NCI-H82 (cell line): ENCODE data around the gene DNAI7.

Source experiments
- DNase-seq: peaks from one replicate; lab custom pipeline; 2025; lab: John Stamatoyannopoulos, UW

The DNAI7 gene

GRCh38 chr12:25182765-25183164, 12.2 kb downstream of the DNAI7 start:
- no peak for DNase-seq

DNA sequence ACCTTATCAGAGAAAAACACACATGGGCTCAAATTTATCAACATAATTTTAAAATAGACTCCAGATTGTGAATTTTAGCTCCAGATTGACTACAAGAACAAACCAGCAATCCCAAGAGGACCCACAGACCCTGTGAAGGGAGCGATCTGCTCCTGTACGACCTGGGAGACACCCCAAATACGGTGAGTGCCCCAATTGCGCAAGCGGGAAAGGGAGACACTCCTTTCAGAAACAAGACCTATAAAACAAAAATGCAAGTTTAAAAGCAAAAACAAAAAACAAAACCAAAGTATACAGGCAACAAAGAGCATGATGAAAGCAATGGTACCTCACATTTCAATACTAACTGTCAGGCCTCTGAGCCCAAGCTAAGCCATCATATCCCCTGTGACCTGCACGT, 32.1 kb downstream of the DNAI7 start:
- no peak for DNase-seq

DNA sequence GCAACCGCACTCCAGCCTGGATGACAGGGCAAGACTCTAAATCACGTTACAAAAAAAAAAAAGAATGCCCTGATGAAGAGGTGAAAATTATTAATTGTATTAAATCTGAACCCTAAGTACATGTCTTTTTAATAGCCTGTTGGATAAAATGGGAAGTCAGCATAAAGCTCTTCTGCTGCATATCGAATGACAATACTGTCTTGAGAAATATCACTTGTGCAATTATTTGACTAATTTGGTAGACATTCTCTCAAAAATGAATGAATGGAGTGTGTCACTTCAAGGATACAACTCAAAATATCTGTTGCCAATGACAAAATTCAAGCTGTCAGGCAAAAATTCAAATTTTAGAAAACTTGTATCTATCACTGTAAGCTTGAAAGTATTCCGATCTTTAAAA, 38.9 kb downstream of the DNAI7 start:
- no peak for DNase-seq

- peak; percentile 39 for DNase-seq
Observed at GRCh38 chr12:25155022-25155576, 39.9 kb downstream of the DNAI7 start.

GRCh38 chr12:25152055-25152454, 42.9 kb downstream of the DNAI7 start:
- no peak for DNase-seq

- peak; percentile 39 for DNase-seq
Observed at GRCh38 chr12:25151476-25151875, 43.5 kb downstream of the DNAI7 start.

GRCh38 chr12:25146686-25147085, 48.3 kb downstream of the DNAI7 start:
- no peak for DNase-seq

DNA sequence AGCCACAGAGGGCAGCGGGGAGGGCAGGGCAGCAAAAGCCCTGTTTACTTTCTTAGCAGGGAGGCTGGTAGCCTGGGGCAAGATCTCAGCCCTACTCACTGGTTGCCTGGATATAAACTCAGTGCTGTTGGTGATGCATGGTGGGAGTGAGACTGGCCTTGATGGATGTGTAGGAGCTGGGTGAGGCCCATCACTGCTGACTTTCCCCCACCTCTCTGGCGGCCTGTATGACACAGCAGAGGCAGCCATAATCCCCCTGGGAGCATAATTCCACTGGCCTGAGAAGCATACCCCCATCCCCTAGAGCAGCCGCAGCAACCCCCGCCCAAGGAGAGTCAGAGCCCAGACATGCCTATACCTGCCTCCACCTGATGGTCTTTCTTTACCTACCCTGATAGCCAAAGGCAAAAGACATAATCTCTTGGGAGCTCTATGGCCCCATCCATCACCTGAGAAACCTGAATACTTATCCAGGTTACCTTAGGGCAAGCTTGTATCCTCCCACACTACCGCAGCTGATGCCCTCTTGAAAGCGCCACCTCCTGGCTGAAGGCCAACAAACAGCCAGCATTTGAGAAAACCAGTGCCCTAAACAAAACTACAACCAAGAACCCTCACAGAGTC, 59.3 kb downstream of the DNAI7 start:
- DNase-seq = no peak

GRCh38 chr12:25131270-25131669, 63.7 kb downstream of the DNAI7 start:
- no peak for DNase-seq

- DNase-seq = peak; percentile 86
Observed at GRCh38 chr12:25130741-25131188, 64.2 kb downstream of the DNAI7 start.

- DNase-seq = no peak
Observed at GRCh38 chr12:25126746-25127145, 68.2 kb downstream of the DNAI7 start.

DNA sequence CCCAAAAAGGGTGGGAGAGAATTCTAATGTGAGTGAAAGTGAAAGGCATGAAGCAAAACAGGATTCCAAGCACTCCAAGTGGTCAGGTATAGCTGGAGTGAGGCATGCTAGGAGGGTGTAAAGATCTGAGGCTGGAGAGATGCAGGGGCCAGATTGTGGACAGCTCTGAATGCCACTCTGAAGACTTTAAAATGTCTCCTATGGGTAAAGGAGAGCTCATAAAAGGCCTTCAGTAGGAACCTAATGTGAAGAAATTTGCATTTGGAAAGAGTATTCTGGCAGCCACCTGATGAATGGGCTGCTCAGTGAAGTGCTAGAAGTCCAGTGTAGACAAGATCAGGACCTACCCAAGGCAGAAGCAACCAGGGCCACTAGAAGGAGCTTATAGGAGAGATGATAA, 68.9 kb downstream of the DNAI7 start:
- no peak for DNase-seq

- no peak for DNase-seq
Observed at GRCh38 chr12:25124493-25124892, 70.5 kb downstream of the DNAI7 start.

- DNase-seq = no peak
Observed at GRCh38 chr12:25123126-25123525, 71.8 kb downstream of the DNAI7 start.

DNA sequence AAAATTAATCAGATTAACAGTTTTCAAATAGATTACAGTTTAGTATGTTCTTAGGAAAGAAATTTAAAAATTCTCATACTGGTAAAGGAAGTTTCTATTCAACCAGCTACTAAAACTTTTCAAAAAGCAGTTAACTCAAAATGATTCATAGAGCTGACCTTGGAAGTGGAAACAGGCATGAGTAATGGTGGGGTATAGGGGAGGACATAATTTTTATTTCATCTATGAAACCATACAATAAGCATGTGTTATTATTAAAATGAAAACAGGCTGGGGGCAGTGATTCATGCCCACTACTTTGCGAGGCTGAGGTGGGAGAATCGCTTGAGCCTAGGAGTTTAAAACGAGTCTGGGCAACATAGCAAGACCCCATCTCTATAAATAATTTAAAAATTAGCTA, 73.0 kb downstream of the DNAI7 start:
- DNase-seq = no peak

GRCh38 chr12:25121110-25121509, 73.8 kb downstream of the DNAI7 start:
- DNase-seq = no peak

DNA sequence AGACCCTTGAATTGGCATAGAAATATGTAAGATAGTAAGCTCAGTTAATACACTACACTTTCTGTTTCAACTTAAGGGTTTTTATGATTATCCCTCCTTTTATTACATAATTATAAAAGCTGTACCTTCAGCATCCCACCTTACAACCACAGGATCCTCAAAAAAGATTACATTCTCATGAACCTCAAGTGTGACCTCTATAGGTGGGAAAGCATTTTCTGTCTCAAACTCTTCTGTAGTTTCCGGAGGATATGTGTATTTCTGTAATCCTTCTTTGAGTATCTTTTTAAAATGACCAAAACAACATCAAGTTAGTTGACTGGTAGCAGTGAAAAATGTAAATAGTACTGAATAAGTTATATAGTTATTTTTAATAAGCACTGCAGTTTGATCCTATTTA, 75.9 kb downstream of the DNAI7 start:
- DNase-seq = no peak

DNA sequence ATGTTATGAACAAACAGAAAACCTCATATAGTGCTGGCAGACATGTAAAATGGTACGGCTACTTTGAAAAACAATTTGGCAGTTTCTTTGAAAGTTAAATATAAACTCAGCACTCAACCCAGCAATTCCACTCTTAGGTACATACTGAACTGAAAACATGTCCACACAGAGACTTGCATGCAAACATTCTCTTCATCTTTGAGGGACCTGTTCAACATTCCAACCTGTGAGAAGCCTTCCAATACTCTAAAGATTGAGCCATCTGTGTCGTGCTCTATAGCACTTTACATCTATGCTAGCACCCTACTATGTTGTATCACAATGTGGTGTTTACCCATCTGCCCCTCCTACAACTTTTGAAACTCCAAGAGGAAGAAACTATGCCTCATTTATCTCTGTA, 79.3 kb downstream of the DNAI7 start:
- DNase-seq = no peak

GRCh38 chr12:25113651-25114050, 81.3 kb downstream of the DNAI7 start:
- no peak for DNase-seq

DNA sequence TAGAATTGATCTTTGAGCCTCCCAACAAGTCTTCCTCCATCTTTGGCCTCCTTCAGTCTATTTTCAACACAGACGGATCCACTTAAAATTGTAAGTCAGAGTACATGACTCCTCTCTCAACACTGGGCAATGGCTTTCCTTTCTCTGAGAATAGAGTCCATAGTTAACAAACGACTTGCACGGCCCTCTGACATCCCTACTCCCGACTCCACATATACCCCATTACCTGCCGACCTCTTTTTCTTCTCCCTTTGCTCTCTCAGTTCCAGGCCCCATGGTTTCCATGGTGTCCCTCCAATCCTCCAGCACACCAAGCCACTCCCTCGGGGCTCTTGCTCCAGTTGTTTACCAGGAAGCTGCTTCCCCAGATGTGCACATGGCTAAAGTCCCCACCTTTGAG, 84.7 kb downstream of the DNAI7 start:
- no peak for DNase-seq

- no peak for DNase-seq
Observed at GRCh38 chr12:25107920-25108319, 87.0 kb downstream of the DNAI7 start.

DNA sequence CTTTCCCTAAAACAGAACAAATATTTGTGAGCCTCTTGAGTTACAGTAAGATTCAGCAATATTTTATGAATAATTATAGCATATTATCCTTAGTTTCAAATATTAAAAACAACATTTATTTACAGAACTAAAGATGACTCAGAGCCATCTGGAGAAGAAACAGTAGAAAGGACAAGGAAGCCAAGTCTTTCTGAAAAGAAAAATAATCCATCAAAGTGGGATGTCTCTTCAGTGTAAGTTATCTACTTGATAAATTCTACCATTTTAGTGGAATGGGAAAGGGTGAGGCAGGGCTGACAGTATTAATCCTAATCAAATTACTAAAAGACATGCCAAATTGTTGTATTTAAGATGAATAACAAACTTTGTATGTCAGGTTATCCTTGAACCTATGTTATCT, 88.1 kb downstream of the DNAI7 start:
- no peak for DNase-seq

- no peak for DNase-seq
Observed at GRCh38 chr12:25102402-25102801, 92.6 kb downstream of the DNAI7 start.

GRCh38 chr12:25101092-25101445, 93.9 kb downstream of the DNAI7 start:
- no peak for DNase-seq
